CD4-positive, alpha-beta T cell treated with Interleukin-6 for 4 hours (primary cell): Measurements from ENCODE around the gene COX14.

Source experiments
- DNase-seq: peaks from one replicate; pipeline ENCODE4 v3.0.0-alpha.2; 2020; ENCODE audit warnings: mixed read lengths

The COX14 gene

GRCh38 chr12:50162230-50162629 is 50.2 kb downstream of the COX14 start:
- DNase-seq: no peak

- no peak for DNase-seq
Observed at GRCh38 chr12:50164963-50165362, 52.9 kb downstream of the COX14 start.

- no peak for DNase-seq
Observed at GRCh38 chr12:50166799-50167048, 54.7 kb downstream of the COX14 start.

GRCh38 chr12:50167049-50167828 is 55.2 kb downstream of the COX14 start, which contains the start of gene CERS5:
Gene CERS5 (minus strand): TSS chr12:50167369. CDS start chr12:50167297, 72 bp downstream.
- DNase-seq: peak; percentile 99
